GM18858 (cell line): ENCODE measurements around the gene CAB39.

Experiments
- ATAC-seq: cut with Tn5 transposase; IDR thresholded peaks from one replicate; pipeline ENCODE4 v1.9.1; 2021; ENCODE audit not compliant: unreplicated experiment

Gene CAB39

GRCh38 chr2:230811508-230811907, 98.9 kb downstream of the CAB39 start:
- ATAC-seq = no peak

GRCh38 chr2:230812033-230812432, 99.4 kb downstream of the CAB39 start:
- no peak for ATAC-seq

- ATAC-seq = no peak
Observed at GRCh38 chr2:230814616-230815015, 102.0 kb downstream of the CAB39 start.

DNA sequence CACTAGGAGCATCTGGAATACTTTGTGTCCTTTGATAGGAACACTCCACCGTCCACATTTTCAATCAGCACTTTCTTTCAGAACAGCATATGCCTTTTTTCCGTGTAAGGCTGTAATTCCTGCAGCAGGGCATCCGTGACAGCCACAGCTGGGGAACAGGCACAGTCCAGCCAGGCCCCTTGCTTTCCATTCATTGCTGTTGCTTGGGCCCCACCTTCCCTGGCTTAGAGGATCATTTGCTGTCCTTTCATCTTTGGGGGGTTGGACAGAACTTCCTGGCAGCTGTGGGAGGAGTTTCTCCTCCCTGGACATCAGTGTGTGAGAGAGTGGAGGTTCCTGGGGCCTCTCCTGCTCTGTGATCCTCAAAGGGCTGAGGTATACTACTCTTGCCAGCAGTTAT, 102.4 kb downstream of the CAB39 start:
- ATAC-seq = no peak

GRCh38 chr2:230816735-230817134, 104.1 kb downstream of the CAB39 start:
- no peak for ATAC-seq

DNA sequence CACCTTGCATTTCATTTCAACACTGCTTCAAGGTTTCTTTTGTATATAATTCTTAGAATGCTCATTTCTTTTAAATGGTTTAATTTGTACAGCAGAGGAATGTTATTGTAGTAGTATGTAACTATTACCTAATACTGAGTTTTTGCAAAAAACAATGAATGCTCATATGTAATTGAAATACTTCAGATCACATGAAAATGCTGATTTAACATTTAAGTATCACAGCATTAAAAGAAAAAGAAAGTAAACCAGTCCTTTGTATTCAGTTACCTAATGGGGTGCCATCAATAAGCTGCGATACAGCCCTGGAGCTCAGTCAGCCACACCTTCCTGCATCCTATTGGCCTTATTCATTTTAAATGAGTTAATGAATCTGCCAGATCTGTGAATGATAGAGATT, 106.8 kb downstream of the CAB39 start:
- no peak for ATAC-seq

DNA sequence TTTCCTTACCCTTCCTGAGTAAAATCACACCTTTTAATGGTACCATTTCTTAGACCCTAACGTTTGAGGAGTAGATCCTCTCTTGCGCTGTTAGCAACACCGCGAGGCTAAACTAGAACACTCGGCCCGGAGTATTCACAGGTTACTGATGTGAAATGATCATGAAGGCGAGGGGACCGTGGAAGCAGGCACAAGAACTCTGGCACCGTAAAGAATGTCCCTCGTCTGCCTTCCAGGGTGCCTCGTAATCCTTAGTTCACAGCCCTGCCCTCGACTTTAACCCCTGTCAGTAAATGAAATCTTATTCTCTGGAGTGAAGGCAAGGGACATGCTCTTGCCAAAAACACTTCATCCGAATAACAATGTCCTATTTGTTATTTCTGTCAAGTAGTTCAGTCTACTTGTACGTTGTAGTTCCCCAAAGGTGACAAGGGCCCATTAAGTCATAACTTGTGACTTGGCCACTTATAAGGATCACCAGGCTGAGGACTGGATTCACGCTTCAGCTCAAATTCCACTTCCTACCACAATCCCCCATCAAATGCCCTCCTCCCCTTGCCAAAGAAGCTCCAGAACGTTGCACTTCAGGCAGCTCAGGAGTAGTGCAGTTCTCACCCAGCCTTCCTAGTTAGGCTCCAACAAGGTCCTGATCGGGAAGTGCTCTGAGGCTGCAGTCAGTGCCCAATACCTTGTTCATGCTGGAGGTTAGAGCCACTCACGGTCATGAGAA, 108.8 kb downstream of the CAB39 start:
- ATAC-seq = no peak

DNA sequence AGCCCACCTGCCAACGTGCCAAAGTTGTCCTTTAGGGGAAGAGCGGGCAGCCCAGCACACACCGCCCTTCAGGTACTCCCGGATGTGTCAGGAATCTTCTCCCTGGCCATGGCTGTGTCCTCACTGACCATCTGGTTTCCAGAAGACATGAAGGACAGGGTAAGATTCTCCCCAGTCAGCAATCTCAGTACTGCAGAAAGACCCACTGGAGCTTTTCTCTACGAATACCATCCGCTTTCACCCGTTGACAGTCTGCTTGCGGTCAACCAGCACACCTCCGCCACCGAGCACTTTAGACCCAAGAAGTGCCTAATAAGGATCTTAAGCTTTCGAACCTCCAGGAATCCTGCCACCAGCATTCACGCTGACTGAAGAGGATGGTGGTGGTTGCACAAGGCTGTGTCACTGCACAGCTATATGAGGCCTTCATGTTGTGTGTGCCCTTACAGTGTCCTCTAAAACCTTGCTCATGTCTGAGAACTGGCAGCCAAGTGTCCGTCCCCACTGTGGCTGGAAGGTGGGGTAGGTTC, 109.4 kb downstream of the CAB39 start:
- no peak for ATAC-seq

GRCh38 chr2:230823264-230823964, 110.8 kb downstream of the CAB39 start:
- no peak for ATAC-seq

DNA sequence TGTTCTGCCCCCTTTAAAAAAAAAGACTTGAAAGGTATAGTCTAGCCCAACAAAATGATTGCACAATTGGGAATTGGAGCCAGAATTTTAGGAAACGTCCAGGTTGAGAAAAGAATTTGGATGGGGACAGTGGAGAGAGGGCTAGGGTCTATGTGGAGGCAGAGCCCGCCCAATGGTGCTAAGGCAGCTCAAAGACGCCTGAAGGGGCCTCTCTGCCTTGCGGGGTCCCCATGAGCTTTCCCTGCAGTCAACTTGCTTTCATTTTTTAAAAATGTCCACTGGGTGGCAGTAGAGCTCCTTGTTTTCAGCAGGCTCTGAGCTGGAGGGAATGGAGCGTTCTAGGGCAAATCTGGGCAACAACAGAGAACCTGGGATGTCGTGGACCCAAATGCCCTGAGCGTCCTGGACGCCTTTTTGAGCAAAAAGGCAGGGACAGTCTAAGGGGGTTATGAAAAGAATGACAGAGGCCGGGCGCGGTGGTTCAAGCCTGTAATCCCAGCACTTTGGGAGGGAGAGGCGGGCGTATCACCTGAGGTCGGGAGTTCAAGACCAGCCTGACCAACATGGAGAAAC, 111.8 kb downstream of the CAB39 start:
- ATAC-seq = no peak

DNA sequence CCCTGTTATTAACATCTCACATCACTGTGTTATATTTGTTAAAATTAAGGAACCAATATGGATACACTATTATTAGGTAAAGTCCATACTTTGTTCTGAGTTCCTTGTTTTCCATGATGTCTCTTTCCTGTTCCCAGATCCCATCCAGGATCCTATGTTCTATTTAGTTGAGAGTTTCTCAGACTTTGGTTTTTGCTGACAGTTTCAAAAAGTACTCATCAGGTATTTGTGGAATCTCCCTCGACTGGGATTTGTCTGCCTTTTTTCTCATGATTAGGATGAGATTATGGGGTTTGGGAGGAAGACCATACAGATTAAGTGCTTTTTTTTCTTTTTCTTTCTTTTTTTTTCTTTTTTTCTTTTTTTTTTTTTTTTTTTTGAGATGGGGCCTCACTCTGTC, 112.7 kb downstream of the CAB39 start:
- ATAC-seq = no peak

DNA sequence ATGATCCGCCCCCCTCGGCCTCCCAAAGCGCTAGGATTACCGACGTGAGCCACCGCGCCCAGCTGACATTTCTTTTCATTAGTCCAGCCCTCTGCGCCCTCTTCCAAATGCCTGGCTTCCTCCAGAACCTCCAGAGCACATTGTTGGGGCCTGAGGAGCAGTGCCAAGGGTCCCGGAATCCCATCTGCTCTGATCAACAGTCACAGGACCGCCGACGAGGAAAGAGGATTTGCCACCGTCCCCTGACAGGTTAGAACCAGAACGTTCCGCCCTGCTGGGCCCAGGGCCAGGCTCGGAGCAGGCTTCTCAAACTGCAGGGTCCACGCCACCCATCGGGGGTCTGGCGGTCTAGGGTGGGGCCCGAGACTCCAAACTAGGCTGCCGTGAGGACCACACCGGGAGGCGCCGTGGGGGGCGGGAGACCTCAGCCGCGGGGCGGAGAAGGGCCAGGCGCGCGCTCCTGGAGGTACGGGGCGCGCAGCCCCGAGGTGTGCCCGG, 115.2 kb downstream of the CAB39 start:
- no peak for ATAC-seq

GRCh38 chr2:230828272-230828961, 115.8 kb downstream of the CAB39 start:
- ATAC-seq = no peak

- ATAC-seq = no peak
Observed at GRCh38 chr2:230829293-230829692, 116.7 kb downstream of the CAB39 start.

DNA sequence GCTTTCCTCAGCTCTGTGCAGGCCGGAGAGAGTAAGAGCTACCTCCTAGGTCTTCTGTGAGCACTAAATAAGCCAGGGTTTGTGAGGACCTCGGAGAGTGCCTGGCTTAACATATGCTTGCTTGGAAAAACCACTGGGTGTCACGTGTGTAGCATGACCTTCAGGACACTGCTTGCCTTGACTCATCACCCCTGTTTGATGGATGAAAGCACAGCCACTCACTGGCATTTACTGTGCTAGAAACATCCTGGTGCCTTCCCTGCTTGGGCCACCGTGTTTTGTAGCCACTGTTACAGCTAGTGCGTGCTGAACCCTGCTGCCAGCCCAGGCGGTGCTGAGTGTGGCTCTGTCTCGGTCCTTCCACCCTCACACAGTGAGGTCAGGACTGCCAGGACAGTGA, 117.3 kb downstream of the CAB39 start:
- no peak for ATAC-seq

DNA sequence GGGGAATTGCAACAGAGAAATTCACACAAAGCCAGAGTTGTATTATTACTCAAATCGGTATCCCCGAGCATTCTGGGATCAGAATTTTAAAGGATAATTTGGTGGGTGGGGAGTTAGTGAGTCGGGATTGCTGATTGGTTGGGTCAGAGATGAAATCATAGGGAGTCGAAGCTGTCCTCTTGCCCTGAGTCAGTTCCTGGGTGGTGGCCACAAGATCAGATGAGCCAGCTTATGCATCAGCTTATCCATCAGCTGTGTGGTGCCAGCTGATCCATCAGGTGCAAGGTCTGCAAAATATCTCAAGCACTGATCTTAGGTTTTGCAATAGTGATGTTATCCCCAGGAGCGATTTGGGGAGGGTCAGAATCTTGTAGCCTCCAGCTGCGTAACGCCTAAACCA, 117.8 kb downstream of the CAB39 start:
- no peak for ATAC-seq

DNA sequence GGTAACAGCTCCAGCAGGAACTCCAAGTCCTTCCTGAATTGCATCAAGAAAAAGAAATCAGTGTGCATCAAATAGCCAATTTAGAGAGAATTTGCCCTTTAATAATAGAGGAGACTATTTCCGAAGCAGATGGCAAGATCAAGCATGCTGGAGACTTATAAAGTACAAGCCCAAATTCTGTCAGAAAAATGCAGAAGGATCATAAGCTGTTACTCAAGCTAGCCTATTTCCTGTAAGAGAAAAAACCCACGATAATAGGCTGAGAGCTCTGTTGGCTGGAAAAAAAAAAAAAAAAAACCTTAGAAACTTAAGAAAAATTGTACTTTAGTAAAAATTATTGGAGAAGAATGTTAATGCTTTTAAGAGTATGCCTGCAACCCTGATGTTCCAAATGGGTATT, 127.7 kb downstream of the CAB39 start:
- no peak for ATAC-seq

- ATAC-seq = no peak
Observed at GRCh38 chr2:230842473-230842872, 129.8 kb downstream of the CAB39 start.

- no peak for ATAC-seq
Observed at GRCh38 chr2:230843132-230843531, 130.5 kb downstream of the CAB39 start.

DNA sequence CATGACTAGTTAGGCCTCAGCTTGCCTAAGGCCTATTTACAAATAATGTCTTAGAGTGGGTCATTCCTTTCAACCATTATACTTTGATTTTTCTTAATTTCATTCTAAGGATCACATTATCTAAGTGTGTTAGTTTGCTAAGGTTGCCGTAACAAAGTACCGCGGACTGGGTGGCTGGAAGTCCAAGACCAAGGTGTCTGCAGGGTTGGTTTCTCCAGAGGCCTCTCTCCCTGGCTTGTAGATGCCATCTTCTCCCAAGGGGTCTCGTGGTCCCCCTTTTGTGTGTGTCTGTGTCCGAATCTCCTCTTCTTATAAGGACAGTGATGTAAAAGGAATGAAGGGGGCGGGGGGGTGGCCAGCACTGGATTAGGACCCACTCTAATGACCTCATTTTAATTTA, 133.7 kb downstream of the CAB39 start:
- ATAC-seq = no peak

- peak; percentile 65 for ATAC-seq
Observed at GRCh38 chr2:230847883-230848388, 135.3 kb downstream of the CAB39 start.
